Smooth muscle cell (in vitro differentiated cells): ENCODE data around the gene SEPTIN5. TPM values are rescaled to one million over a fixed set of nuclear protein-coding genes. Genes with fewer than 3 reads are reported as not detected.

Experiments used
- DNase-seq: peaks from one replicate; lab custom pipeline; 2025; ENCODE audit not compliant: unreplicated experiment; lab: John Stamatoyannopoulos, UW
- H2AFZ ChIP-seq: fragments of 200-600 bp; sonication (generic); 2 replicates; pipeline ENCODE4 v1.6.0; 2016; ENCODE audit warnings: antibody characterized with exemption, low read depth, mild to moderate bottlenecking
- H3F3A ChIP-seq: fragments of 200-600 bp; sonication (generic); 2 replicates; pipeline ENCODE4 v1.6.0; 2017; ENCODE audit warnings: antibody characterized with exemption, low read depth
- H3K27ac ChIP-seq: fragments of 200-600 bp; sonication (generic); 2 replicates; pipeline ENCODE4 v1.5.1; 2016; ENCODE audit warnings: low read depth, mild to moderate bottlenecking
- H3K27me3 ChIP-seq: fragments of 200-600 bp; sonication (generic); 2 replicates; pipeline ENCODE4 v1.6.1; 2016; ENCODE audit warnings: low read depth, mild to moderate bottlenecking
- H3K36me3 ChIP-seq: fragments of 200-600 bp; sonication (generic); 2 replicates; pipeline ENCODE4 v1.5.1; 2016; ENCODE audit warnings: low read depth
- H3K4me1 ChIP-seq: fragments of 200-600 bp; sonication (generic); 2 replicates; pipeline ENCODE4 v1.5.1; 2016; ENCODE audit warnings: low read depth
- H3K4me2 ChIP-seq: fragments of 200-600 bp; sonication (generic); 2 replicates; pipeline ENCODE4 v1.6.0; 2016; ENCODE audit warnings: mild to moderate bottlenecking
- H3K4me3 ChIP-seq: fragments of 200-600 bp; sonication (generic); 2 replicates; pipeline ENCODE4 v1.5.1; 2016; ENCODE audit warnings: mild to moderate bottlenecking
- H3K79me2 ChIP-seq: fragments of 200-600 bp; sonication (generic); 2 replicates; pipeline ENCODE4 v1.6.0; 2016; ENCODE audit warnings: low read depth, mild to moderate bottlenecking
- H3K9ac ChIP-seq: fragments of 200-600 bp; sonication (generic); 2 replicates; pipeline ENCODE4 v1.6.0; 2016; ENCODE audit warnings: low read depth
- H3K9me3 ChIP-seq: fragments of 200-600 bp; sonication (generic); replicated peaks from 2 replicates; pipeline ENCODE4 v1.5.1; 2016; ENCODE audit warnings: low read depth
- H4K20me1 ChIP-seq: fragments of 200-600 bp; sonication (generic); 2 replicates; pipeline ENCODE4 v1.6.0; 2016; ENCODE audit warnings: low read depth
- CTCF ChIP-seq: fragments of 200-600 bp; sonication (generic); IDR thresholded peaks from 2 replicates; pipeline ENCODE4 v1.5.1; 2017; ENCODE audit warnings: borderline replicate concordance, mild to moderate bottlenecking, antibody characterized with exemption; ENCODE audit not compliant: insufficient read depth, poor library complexity, severe bottlenecking
- WGBS: methylation state at CpG from one replicate; pipeline ENCODE4 v1.1.7; 2016; ENCODE audit warnings: low lambda C conversion rate; 5-methylcytosine and 5-hydroxymethylcytosine counted together
- polyA plus RNA-seq: library from polyadenylated mRNA; unstranded; fragments of >200 nt; fragmentation: Nextera tagmentation; extraction: Ambion mirVana; gene quantifications from 2 replicates; pipeline ENCODE4 v1.2.1, GENCODE V29; 2016
- total RNA-seq: library from RNA; depleted of rRNA; stranded (reverse); fragments of >200 nt; gene quantifications from 2 replicates; pipeline ENCODE4 v1.2.3, GENCODE V29; 2014

The SEPTIN5 gene
- total and polyA plus RNA-seq, 2 experiments from 2014 or later = 26.6 to 64.1 TPM

- Histone ChIP-seq H3K27me3 (peaks cover 99% of the 10 kb centered on the region), H4K20me1 (no peaks in the 10 kb centered on the region), H3K79me2 (no peaks in the 10 kb centered on the region), H3K27ac (no peak overlapping the region), H2AFZ (no peak overlapping the region), H3K36me3 (no peaks in the 10 kb centered on the region), H3K4me2 (peak overlapping the region; percentile 62), H3K9ac (no peak overlapping the region), H3K9me3 (no peaks in the 10 kb centered on the region), H3F3A (no peaks in the 10 kb centered on the region), H3K4me3 (peak overlapping the region; percentile 10), H3K4me1 (no peaks in the 10 kb centered on the region)
- WGBS = 6% methylated on average over 67 of the region's 103 CpGs
- no peak for DNase-seq
- peak; percentile 13 for TF ChIP-seq CTCF
Measured at GRCh38 chr22:19766511-19767426, 52.5 kb downstream of the SEPTIN5 start.

- no peak overlapping the region for H3K27ac ChIP-seq
- H3K36me3 ChIP-seq = no peaks in the 10 kb centered on the region
- WGBS = 35% methylated on average over 26 of the region's 35 CpGs
- H3K9me3 ChIP-seq = no peaks in the 10 kb centered on the region
- H4K20me1 ChIP-seq = no peaks in the 10 kb centered on the region
- H2AFZ ChIP-seq = no peak overlapping the region
- no peak for DNase-seq
- H3K4me3 ChIP-seq = no peak overlapping the region
- H3F3A ChIP-seq = no peaks in the 10 kb centered on the region
- TF ChIP-seq CTCF = no peak
- peaks cover 99% of the 10 kb centered on the region for H3K27me3 ChIP-seq
- no peak overlapping the region for H3K9ac ChIP-seq
- H3K4me1 ChIP-seq = no peaks in the 10 kb centered on the region
- H3K4me2 ChIP-seq = no peak overlapping the region
- no peaks in the 10 kb centered on the region for H3K79me2 ChIP-seq
Measured at GRCh38 chr22:19767427-19768341, 53.4 kb downstream of the SEPTIN5 start.

DNA sequence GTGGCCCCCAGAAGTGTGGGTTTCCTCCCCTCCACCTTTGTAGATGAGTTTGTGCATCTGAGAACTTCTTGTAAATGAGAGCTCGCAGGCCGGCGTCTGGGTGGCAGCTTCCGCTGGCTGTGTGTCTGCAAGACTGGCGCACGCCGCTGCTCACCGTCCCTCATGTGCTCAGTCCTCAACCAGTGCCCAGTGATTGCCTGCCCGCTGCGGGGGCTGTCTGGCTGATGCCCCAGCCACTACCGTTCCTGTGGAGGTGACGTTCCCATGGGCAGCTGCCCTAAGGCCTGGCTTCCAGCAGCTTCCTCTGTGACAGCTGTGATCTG, 55.1 kb downstream of the SEPTIN5 start:
- 96% methylated on average over 12 of the region's 12 CpGs for WGBS
- no peak for DNase-seq

More for the DNA sequence above, 55.1 kb downstream of the SEPTIN5 start:
- H2AFZ ChIP-seq = no peak overlapping the region
- TF ChIP-seq CTCF = no peak
- no peak overlapping the region for H3K4me2 ChIP-seq
- H4K20me1 ChIP-seq = no peaks in the 10 kb centered on the region
- no peak overlapping the region for H3K4me3 ChIP-seq
- no peaks in the 10 kb centered on the region for H3K9me3 ChIP-seq
- no peak overlapping the region for H3K27ac ChIP-seq
- no peaks in the 10 kb centered on the region for H3K36me3 ChIP-seq
- H3K4me1 ChIP-seq = no peaks in the 10 kb centered on the region
- H3K79me2 ChIP-seq = no peaks in the 10 kb centered on the region
- H3K27me3 ChIP-seq = peaks cover 92% of the 10 kb centered on the region
- no peak overlapping the region for H3K9ac ChIP-seq
- no peaks in the 10 kb centered on the region for H3F3A ChIP-seq
